SK-N-SH treated with all-trans-retinoic acid at 6 μM for 48 hours (cell line): ENCODE data around the gene ABHD5.

Experiments used
- ATAC-seq: fragments of 200-7000 bp; cut with Tn5 transposase; 3 replicates; pipeline ENCODE4 v1.9.1; 2020; ENCODE audit warnings: mild to moderate bottlenecking, moderate library complexity
- ARNTL ChIP-seq: fragments of 450-650 bp; formaldehyde crosslinking; IDR thresholded peaks from 2 replicates; pipeline ENCODE4 v1.5.0; 2020; ENCODE audit warnings: low read depth, mild to moderate bottlenecking, moderate library complexity, borderline replicate concordance
- BACH2 ChIP-seq: fragments of 250-450 bp; sonication (Bioruptor Pico); IDR thresholded peaks from 2 replicates; pipeline ENCODE4 v1.9.0; 2021; ENCODE audit warnings: mild to moderate bottlenecking, borderline replicate concordance
- ESRRG ChIP-seq: fragments of 250-450 bp; sonication (Bioruptor Pico); IDR thresholded peaks from 2 replicates; pipeline ENCODE4 v1.6.1; 2021; ENCODE audit warnings: mild to moderate bottlenecking
- GLIS3 ChIP-seq: fragments of 250-450 bp; sonication (Bioruptor Pico); IDR thresholded peaks from 2 replicates; pipeline ENCODE4 v1.5.0; 2020; ENCODE audit warnings: mild to moderate bottlenecking, moderate library complexity
- ISL1 ChIP-seq: fragments of 250-450 bp; sonication (Bioruptor Pico); IDR thresholded peaks from 2 replicates; pipeline ENCODE4 v2.1.2; 2022; ENCODE audit warnings: mild to moderate bottlenecking, moderate library complexity
- OSR1 ChIP-seq: fragments of 250-450 bp; sonication (Bioruptor Pico); IDR thresholded peaks from 2 replicates; pipeline ENCODE4 v1.8.0; 2022; ENCODE audit warnings: moderate library complexity, mild to moderate bottlenecking, inconsistent platforms
- PPARA ChIP-seq: fragments of 250-450 bp; sonication (Bioruptor Pico); IDR thresholded peaks from 2 replicates; pipeline ENCODE4 v1.5.0; 2020; ENCODE audit warnings: mild to moderate bottlenecking, borderline replicate concordance
- SNAI2 ChIP-seq: fragments of 250-450 bp; sonication (Bioruptor Pico); IDR thresholded peaks from 2 replicates; pipeline ENCODE4 v1.5.0; 2020; ENCODE audit warnings: mild to moderate bottlenecking, moderate library complexity
- TOX ChIP-seq: fragments of 250-450 bp; sonication (Bioruptor Pico); IDR thresholded peaks from 2 replicates; pipeline ENCODE4 v1.8.0; 2021; ENCODE audit warnings: mild to moderate bottlenecking, moderate library complexity, borderline replicate concordance
- ZC3H10 ChIP-seq: fragments of 250-450 bp; sonication (Bioruptor Pico); IDR thresholded peaks from 2 replicates; pipeline ENCODE4 v1.5.1; 2021; ENCODE audit warnings: mild to moderate bottlenecking, moderate library complexity
- ZFP3 ChIP-seq: fragments of 250-450 bp; sonication (Bioruptor Pico); IDR thresholded peaks from 2 replicates; pipeline ENCODE4 v1.5.0; 2020; ENCODE audit warnings: mild to moderate bottlenecking, moderate library complexity
- ZFP30 ChIP-seq: fragments of 450-650 bp; formaldehyde crosslinking; IDR thresholded peaks from 2 replicates; pipeline ENCODE4 v1.5.0; 2022; ENCODE audit warnings: mild to moderate bottlenecking, moderate library complexity
- ZNF565 ChIP-seq: fragments of 450-650 bp; formaldehyde crosslinking; conservative IDR thresholded peaks from 2 replicates; pipeline ENCODE4 v1.5.0; 2020; ENCODE audit warnings: low read depth, mild to moderate bottlenecking, moderate library complexity
- ZNF8 ChIP-seq: fragments of 450-650 bp; formaldehyde crosslinking; IDR thresholded peaks from 2 replicates; pipeline ENCODE4 v1.5.0; 2020; ENCODE audit warnings: mild to moderate bottlenecking, moderate library complexity
- TF ChIP-seq, protein P1 (sequence below): fragments of 250-450 bp; sonication (Bioruptor Pico); IDR thresholded peaks from 2 replicates; pipeline ENCODE4 v1.5.0; 2020; ENCODE audit warnings: mild to moderate bottlenecking, moderate library complexity
- TF ChIP-seq, protein P2 (sequence below): fragments of 250-450 bp; sonication (Bioruptor Pico); IDR thresholded peaks from 2 replicates; pipeline ENCODE4 v1.5.1; 2021; ENCODE audit warnings: mild to moderate bottlenecking, moderate library complexity
- TF ChIP-seq, protein P3 (sequence below): fragments of 250-450 bp; sonication (Bioruptor Pico); IDR thresholded peaks from 2 replicates; pipeline ENCODE4 v1.5.1; 2020; ENCODE audit warnings: low read depth, mild to moderate bottlenecking, moderate library complexity
- TF ChIP-seq, protein P4 (sequence below): fragments of 250-450 bp; sonication (Bioruptor Pico); IDR thresholded peaks from 2 replicates; pipeline ENCODE4 v1.8.0; 2021; ENCODE audit warnings: low read depth, mild to moderate bottlenecking, moderate library complexity, borderline replicate concordance
- TF ChIP-seq, protein P5 (sequence below): fragments of 250-450 bp; sonication (Bioruptor Pico); IDR thresholded peaks from 2 replicates; pipeline ENCODE4 v1.8.0; 2020; ENCODE audit warnings: mild to moderate bottlenecking, moderate library complexity, borderline replicate concordance

Gene ABHD5

DNA sequence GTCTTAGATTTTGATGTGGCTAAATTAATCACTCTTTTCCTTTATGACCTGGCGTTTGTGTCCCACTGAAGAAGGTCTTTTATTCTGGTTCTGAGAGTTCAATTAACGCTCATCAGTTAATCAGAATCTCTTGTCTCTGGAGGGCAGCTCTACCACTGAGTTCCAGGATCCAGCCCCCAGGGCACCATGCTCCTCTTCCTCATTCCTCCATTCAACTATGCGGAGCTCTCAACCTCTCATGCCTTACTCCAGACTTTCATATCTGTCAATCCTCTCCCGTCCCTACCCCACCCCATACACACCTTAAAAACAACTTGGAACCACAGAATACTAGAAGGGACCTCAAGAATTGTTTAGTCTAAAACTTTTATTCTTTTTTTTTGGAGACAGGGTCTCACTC lies 4.8 kb upstream of the ABHD5 start:
- ATAC-seq, result no peak
- TF ChIP-seq ISL1 (CRISPR knock-in tag) (no peak), BACH2 (CRISPR knock-in tag) (no peak), ZC3H10 (CRISPR knock-in tag) (no peak), TOX (CRISPR knock-in tag) (no peak), ESRRG (CRISPR knock-in tag) (no peak), ZNF8 (CRISPR knock-in tag) (no peak), PPARA (CRISPR knock-in tag) (no peak)
- TF ChIP-seq, protein P1, sequence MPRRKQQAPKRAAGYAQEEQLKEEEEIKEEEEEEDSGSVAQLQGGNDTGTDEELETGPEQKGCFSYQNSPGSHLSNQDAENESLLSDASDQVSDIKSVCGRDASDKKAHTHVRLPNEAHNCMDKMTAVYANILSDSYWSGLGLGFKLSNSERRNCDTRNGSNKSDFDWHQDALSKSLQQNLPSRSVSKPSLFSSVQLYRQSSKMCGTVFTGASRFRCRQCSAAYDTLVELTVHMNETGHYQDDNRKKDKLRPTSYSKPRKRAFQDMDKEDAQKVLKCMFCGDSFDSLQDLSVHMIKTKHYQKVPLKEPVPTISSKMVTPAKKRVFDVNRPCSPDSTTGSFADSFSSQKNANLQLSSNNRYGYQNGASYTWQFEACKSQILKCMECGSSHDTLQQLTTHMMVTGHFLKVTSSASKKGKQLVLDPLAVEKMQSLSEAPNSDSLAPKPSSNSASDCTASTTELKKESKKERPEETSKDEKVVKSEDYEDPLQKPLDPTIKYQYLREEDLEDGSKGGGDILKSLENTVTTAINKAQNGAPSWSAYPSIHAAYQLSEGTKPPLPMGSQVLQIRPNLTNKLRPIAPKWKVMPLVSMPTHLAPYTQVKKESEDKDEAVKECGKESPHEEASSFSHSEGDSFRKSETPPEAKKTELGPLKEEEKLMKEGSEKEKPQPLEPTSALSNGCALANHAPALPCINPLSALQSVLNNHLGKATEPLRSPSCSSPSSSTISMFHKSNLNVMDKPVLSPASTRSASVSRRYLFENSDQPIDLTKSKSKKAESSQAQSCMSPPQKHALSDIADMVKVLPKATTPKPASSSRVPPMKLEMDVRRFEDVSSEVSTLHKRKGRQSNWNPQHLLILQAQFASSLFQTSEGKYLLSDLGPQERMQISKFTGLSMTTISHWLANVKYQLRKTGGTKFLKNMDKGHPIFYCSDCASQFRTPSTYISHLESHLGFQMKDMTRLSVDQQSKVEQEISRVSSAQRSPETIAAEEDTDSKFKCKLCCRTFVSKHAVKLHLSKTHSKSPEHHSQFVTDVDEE (CRISPR knock-in tag), result no peak
- TF ChIP-seq, all 23 proteins: peak for 0

DNA sequence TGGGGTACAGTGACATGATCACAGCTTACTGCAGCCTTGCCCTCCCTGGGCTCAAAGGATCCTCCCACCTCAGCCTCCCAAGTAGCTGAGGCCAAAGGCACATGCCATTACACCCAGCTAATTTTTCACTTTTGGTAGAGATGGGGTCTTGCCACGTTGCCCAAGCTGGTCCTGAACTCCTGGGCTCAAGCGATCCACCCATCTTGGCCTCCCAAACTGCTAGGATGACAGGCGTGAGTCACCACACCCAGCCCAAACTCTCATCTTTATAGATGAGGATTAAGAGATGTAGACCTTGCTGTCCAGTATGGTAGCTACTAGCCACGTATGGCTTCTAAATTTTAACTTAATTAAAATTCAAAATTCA lies 4.4 kb upstream of the ABHD5 start:
- TF ChIP-seq PPARA (CRISPR knock-in tag), result no peak
- ATAC-seq, result no peak

DNA sequence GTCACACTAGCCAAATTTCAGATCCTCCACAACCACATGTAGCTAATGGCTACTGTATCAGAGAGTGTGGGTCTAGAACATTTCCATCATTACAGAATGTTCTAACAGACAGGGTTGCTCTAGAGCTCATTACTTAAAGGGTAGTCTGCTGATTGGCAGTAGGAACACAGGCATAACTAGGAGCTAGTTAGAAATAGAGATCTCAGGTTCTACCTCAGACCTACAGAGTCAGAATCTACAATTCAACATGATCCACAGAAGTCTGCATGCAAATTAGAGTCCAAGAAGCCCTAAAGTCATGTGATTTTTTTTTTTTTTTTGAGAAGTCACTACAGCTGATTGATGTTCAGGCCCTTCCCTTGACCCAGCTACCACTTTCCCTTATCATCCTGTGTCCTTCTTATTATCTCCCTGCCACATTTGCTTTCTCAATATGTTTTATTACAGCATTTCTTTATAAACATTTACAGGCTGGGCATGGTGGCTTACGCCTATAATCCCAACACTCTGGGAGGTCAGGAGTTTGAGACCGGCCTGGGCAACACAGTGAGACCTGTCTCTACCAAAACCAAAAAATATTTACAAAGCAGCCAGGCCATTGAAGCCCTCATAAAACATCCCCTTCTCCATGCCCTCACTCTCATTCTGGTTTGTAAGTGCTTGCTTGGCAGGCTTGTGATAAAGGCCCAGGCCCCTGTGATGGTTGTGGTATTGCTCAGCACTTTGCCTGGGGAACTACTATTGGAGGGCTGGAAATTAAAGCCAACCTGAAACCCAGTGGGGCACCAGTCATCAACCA lies 3.8 kb upstream of the ABHD5 start:
- TF ChIP-seq ZFP30 (CRISPR knock-in tag) (no peak), ZNF8 (CRISPR knock-in tag) (no peak), ZC3H10 (CRISPR knock-in tag) (no peak), OSR1 (CRISPR knock-in tag) (no peak)
- TF ChIP-seq, protein P2, sequence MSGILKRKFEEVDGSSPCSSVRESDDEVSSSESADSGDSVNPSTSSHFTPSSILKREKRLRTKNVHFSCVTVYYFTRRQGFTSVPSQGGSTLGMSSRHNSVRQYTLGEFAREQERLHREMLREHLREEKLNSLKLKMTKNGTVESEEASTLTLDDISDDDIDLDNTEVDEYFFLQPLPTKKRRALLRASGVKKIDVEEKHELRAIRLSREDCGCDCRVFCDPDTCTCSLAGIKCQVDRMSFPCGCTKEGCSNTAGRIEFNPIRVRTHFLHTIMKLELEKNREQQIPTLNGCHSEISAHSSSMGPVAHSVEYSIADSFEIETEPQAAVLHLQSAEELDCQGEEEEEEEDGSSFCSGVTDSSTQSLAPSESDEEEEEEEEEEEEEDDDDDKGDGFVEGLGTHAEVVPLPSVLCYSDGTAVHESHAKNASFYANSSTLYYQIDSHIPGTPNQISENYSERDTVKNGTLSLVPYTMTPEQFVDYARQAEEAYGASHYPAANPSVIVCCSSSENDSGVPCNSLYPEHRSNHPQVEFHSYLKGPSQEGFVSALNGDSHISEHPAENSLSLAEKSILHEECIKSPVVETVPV (CRISPR knock-in tag), result no peak
- TF ChIP-seq, protein P3, sequence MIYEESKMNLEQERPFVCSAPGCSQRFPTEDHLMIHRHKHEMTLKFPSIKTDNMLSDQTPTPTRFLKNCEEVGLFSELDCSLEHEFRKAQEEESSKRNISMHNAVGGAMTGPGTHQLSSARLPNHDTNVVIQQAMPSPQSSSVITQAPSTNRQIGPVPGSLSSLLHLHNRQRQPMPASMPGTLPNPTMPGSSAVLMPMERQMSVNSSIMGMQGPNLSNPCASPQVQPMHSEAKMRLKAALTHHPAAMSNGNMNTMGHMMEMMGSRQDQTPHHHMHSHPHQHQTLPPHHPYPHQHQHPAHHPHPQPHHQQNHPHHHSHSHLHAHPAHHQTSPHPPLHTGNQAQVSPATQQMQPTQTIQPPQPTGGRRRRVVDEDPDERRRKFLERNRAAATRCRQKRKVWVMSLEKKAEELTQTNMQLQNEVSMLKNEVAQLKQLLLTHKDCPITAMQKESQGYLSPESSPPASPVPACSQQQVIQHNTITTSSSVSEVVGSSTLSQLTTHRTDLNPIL (CRISPR knock-in tag), result no peak
- ATAC-seq, result no peak

DNA sequence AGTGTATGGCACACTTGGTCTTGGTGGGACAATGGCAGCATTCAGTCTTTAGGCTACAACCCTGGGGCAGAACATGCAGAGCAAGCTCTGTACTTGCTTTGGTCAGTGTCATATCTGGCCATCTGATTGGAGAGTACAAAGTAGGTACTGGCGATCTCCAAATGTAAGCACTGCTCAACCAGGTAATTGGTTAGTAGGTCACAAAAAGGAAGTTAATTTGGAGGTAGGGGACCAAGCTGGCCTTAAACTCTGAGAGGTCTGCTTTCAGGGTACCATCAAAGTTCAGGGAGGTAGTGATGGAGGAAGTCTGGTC lies 3.3 kb upstream of the ABHD5 start:
- TF ChIP-seq BACH2 (CRISPR knock-in tag), result no peak
- no peak for TF ChIP-seq PPARA (CRISPR knock-in tag)
- no peak for TF ChIP-seq OSR1 (CRISPR knock-in tag)
- TF ChIP-seq SNAI2, result no peak
- TF ChIP-seq, protein P4, sequence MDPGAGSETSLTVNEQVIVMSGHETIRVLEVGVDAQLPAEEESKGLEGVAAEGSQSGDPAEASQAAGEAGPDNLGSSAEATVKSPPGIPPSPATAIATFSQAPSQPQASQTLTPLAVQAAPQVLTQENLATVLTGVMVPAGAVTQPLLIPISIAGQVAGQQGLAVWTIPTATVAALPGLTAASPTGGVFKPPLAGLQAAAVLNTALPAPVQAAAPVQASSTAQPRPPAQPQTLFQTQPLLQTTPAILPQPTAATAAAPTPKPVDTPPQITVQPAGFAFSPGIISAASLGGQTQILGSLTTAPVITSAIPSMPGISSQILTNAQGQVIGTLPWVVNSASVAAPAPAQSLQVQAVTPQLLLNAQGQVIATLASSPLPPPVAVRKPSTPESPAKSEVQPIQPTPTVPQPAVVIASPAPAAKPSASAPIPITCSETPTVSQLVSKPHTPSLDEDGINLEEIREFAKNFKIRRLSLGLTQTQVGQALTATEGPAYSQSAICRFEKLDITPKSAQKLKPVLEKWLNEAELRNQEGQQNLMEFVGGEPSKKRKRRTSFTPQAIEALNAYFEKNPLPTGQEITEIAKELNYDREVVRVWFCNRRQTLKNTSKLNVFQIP (CRISPR knock-in tag), result no peak
- no peak for ATAC-seq

DNA sequence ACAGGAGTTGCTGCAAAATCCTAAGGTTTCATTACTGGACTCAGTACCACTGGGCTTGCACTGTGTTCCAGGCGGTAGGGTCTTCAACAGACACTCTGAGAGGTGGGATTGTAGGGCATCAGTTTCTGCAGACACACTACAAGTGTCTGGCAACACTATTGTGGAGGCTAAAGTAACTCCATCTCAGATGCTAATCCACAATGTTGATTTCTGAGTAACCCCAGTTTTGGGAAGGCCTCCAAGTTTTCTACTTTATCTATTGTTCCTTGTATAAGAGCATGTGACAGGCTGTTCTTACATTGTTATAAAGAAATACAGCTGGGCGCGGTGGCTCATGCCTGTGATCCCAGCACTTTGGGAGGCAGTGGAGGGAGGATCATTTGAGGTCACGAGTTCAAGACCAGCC lies 2.5 kb upstream of the ABHD5 start:
- ATAC-seq, result no peak
- TF ChIP-seq ESRRG (CRISPR knock-in tag) (no peak), ZFP3 (CRISPR knock-in tag) (no peak), ZNF8 (CRISPR knock-in tag) (no peak), SNAI2 (no peak), ZC3H10 (CRISPR knock-in tag) (no peak), GLIS3 (CRISPR knock-in tag) (no peak), ZNF565 (CRISPR knock-in tag) (no peak), ARNTL (CRISPR knock-in tag) (no peak), ISL1 (CRISPR knock-in tag) (no peak), TOX (CRISPR knock-in tag) (no peak)
- TF ChIP-seq, protein P3 (CRISPR knock-in tag), result no peak
- TF ChIP-seq, protein P4 (CRISPR knock-in tag), result no peak
- TF ChIP-seq, protein P5, sequence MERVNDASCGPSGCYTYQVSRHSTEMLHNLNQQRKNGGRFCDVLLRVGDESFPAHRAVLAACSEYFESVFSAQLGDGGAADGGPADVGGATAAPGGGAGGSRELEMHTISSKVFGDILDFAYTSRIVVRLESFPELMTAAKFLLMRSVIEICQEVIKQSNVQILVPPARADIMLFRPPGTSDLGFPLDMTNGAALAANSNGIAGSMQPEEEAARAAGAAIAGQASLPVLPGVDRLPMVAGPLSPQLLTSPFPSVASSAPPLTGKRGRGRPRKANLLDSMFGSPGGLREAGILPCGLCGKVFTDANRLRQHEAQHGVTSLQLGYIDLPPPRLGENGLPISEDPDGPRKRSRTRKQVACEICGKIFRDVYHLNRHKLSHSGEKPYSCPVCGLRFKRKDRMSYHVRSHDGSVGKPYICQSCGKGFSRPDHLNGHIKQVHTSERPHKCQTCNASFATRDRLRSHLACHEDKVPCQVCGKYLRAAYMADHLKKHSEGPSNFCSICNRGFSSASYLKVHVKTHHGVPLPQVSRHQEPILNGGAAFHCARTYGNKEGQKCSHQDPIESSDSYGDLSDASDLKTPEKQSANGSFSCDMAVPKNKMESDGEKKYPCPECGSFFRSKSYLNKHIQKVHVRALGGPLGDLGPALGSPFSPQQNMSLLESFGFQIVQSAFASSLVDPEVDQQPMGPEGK (CRISPR knock-in tag), result no peak
